GM21529 (cell line): ENCODE results near the gene FKBP5.

Source experiments
- ATAC-seq: cut with Tn5 transposase; IDR thresholded peaks from one replicate; pipeline ENCODE4 v1.9.1; 2021; ENCODE audit not compliant: unreplicated experiment

The FKBP5 gene

GRCh38 chr6:35668096-35668495 is 20.6 kb downstream of the FKBP5 start:
- no peak for ATAC-seq

- ATAC-seq = no peak
Observed at GRCh38 chr6:35665573-35665972, 23.1 kb downstream of the FKBP5 start.

- no peak for ATAC-seq
Observed at GRCh38 chr6:35664945-35665344, 23.8 kb downstream of the FKBP5 start.

DNA sequence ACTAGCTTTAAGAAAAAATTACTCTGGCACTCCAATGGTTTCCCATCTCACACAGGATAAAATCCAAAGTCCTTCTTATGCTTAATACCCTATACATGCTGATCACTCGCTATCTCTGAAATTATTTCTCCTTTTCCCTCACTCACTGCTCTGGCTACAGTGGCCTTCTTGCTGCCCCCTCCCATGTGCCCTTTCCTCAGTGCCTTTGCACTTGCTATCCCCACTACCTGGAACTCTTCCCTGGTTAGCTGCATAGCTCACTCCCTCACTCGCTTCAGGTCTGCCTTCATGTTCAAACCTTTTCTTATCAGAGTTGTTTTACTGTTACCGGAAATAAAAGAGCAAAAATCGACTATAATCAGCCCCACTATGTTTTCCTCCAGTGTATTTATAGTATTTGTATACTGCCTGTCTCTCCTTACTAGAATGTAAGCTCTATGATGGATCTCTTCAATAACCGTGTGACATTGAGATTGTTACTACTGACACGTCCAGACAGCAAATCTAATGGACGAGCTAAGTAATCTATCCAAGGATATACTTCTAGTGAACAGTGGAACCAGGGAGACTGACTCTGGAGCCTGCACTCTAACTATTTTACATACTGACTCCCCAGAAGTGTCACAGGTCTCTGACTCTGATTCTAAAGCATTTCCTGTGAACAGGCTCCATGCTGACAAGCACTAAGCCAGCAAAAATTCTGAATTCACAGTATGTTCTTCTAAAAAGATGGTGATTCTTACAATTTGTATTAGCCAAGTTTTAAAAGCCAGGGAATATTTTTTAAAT is 25.1 kb downstream of the FKBP5 start:
- ATAC-seq = no peak

- no peak for ATAC-seq
Observed at GRCh38 chr6:35662999-35663398, 25.7 kb downstream of the FKBP5 start.

- no peak for ATAC-seq
Observed at GRCh38 chr6:35654883-35655282, 33.8 kb downstream of the FKBP5 start.

DNA sequence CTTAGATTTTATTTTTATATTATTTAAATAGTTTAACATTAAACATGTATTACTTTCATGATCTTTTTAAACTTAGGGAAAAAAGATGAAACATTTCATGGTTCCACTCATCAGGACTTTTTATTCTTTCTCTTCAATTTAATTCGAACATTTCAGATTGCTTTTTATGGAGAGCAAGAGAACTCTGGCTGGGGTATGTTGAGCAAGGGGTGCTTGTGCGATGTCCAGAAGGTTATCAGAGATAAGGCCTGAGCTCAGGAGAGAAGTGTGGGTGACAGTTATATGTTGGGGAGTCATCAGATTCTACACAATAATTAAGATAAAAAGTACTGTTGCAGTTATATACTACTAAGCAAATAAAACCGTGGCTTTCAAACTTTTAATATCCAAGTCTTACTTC is 37.5 kb downstream of the FKBP5 start:
- no peak for ATAC-seq

GRCh38 chr6:35650015-35650414 is 38.7 kb downstream of the FKBP5 start:
- ATAC-seq = no peak

DNA sequence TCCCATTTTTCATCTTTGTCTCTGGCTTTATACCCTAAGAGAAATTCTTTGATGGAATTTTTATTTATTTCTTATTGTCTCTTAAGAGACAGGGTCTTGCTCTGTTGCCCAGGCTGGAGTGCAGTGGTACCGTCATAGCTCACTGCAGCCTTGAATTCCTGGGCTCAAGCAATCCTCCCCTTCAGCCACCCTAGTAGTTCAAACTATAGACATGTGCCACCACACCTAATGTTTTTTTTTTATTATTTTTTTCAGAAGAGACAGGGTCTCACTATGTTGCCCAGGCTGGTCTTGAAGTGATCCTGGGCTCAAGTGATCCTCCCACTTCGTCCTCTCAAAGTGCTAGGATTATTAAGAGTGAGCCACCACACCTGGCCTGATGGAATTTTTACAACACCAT is 40.5 kb downstream of the FKBP5 start:
- ATAC-seq = no peak

DNA sequence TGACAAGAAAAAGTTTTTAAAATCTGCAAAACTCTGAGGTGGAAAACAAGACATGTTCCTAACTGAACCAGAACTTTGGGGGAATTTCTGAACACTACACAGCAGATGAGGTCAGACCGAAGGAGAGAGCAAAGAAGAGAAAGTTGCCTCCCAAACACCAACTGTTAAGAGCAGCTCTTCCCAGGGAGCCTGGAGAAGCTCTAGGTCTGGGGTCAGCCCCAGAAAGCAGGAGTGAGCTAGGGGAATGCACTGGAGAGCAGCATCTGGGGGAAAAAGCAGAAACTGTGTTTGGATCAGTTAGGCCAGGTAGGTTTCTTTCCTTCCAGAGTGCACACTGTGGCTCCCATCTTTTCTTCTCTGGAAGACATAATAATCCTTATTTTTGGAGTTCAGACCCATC is 41.3 kb downstream of the FKBP5 start:
- no peak for ATAC-seq

- ATAC-seq = no peak
Observed at GRCh38 chr6:35643162-35643535, 45.6 kb downstream of the FKBP5 start.

DNA sequence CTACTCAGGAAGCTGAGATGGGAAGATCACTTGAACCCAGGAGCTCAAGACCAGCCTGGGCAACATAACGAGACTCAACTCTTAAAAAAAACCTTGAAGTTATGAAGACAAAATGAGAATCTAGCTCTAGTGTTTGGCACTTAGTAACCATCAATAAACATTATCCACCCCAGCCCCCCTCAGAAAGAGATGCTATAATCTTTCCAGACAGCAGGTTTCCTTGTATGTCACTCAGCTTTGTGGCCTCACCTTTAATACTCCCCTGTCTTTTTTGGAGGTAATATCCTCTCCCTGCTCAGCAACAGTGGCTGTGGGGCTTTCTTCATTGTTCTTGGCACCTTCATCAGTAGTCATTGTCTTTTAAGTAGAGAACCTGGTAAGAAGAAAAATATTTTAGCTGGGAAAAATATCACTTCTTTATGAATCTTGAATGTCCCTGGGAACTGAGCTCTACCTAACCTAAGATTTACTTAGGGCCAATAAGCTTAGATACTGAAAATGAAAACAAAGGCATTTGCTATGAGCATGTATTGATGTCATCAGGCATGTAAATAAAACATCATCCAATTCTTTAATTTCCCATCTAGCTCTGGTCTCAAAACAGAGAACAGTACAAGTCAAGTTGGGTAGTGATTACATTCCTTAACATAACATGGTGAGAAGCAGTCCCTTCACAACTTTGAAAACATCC is 46.1 kb downstream of the FKBP5 start:
- no peak for ATAC-seq

GRCh38 chr6:35640017-35640664 is 48.6 kb downstream of the FKBP5 start:
- ATAC-seq = no peak

DNA sequence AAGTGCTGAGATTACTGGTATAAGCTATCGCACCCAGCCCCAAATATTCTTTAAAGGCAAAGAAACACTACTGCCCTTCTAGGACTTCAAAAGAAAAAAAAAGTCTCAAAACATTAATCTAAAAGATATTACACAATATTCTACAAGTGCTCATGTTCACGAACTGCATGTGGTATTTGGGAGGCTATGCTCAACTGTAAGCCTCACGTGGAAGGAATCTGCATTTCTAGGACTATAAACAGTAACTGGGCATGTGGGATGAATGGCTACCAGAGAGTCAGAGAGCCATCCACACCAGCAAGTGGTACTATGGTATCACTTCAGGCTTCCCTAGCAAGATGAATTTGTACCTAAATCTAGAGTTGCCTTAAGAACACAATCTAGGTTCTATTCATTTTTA is 50.0 kb downstream of the FKBP5 start:
- no peak for ATAC-seq

DNA sequence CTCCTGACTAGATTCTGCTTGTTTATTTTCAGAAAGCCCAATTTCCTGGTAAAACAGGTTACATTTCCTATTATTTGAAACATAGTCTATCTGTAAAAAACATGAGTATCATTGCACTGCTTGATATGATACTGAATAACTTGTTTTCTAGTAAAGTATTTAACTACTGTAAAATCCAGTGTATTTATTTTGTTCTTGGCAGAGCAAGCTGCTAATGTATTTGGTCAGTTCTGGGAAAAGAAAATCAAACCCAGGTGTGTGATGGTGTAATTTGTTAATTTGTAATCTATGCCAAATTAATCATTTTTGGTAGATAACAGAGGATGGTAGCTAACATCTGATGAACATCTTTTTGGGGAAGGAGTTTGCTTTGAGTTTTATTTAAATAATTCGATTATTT is 50.8 kb downstream of the FKBP5 start:
- ATAC-seq = no peak

DNA sequence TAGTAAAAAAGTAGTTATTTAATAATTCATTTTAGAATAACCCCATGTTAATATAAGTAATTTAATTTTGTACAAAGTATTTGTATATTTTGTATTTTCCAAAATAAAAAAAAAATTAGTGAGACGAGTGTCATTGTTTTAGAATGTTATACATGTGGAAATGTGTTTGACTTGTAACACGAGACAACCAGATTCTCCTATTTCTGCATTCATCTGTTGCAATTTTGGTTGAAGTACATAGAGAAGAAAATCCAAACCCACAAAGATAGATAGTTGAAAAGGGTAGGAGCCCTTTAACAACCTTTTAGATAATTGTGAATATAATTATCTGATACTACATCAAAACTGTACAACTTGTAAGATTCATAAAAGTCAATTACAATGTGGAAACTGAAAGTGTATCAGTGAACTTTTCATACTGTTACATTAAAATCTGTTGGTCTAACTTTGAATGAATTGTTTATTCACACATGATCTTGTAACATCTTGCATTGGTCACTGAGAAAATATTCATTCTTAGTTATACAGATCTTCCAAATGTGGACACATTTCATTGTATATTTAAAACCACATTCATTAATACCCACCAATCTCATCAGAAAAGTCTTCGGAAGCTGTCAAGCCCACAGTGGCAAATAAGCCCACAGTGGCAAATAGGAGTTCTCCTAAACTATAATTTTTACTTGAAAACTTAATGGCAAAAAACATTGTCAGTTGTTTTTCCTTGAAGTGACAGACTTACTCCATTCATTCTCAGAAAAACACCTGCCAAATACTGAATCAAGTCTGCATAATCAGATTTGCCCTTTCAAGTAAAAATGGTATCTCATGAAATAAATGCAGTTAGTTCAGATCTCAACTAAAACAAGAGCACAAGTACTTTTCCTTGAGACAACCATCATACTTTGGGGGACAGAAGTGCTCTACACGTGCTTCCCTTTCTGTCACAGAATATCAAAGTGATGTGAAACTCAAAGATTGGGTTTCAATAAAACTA is 52.8 kb downstream of the FKBP5 start:
- no peak for ATAC-seq

GRCh38 chr6:35634316-35634715 is 54.4 kb downstream of the FKBP5 start:
- no peak for ATAC-seq

- no peak for ATAC-seq
Observed at GRCh38 chr6:35633579-35634089, 55.1 kb downstream of the FKBP5 start.

GRCh38 chr6:35629876-35630378 is 58.8 kb downstream of the FKBP5 start:
- ATAC-seq = no peak

DNA sequence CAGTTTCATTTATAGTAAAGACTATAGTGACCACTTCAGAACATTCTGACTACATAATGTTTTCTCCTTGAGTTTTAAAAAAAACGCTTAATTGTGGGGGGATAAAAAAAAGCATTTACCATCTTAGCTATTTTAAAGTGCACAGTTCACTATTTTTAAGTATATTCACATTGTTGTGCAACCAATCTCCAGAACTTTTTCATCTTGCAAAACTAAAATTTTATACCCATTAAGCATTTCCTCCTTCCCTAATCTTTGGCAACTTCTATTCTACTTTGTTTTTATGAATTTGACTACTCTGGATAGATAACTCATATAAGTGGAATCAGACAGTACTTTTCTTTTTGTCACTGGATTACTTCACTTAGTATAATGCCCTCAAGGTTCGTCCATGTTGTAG is 62.3 kb downstream of the FKBP5 start:
- ATAC-seq = no peak
